Karpas-422 (cell line): ENCODE results near the gene CKAP2L. TPM values are rescaled to one million over a fixed set of nuclear protein-coding genes. Genes with fewer than 3 reads are reported as not detected.

Experiments
- DNase-seq: peaks from one replicate; pipeline ENCODE4 v3.0.0-alpha.2; 2015
- H2AFZ ChIP-seq: fragments of 200-600 bp; sonication (generic); 2 replicates; pipeline ENCODE4 v1.6.1; 2014; ENCODE audit warnings: antibody characterized with exemption, low read length, mixed read lengths
- H3K27ac ChIP-seq: fragments of 200-600 bp; sonication (generic); 2 replicates; pipeline ENCODE4 v1.5.1; 2014; ENCODE audit warnings: mild to moderate bottlenecking, low read length, moderate library complexity
- H3K27me3 ChIP-seq: fragments of 200-600 bp; sonication (generic); 2 replicates; pipeline ENCODE4 v1.6.1; 2014; ENCODE audit warnings: low read length, mixed read lengths
- H3K36me3 ChIP-seq: fragments of 200-600 bp; sonication (generic); 2 replicates; pipeline ENCODE4 v1.6.1; 2014; ENCODE audit warnings: low read length, mixed read lengths; ENCODE audit not compliant: insufficient read depth
- H3K4me1 ChIP-seq: fragments of 200-600 bp; sonication (generic); 2 replicates; pipeline ENCODE4 v1.6.1; 2014; ENCODE audit warnings: mild to moderate bottlenecking, low read length, mixed read lengths
- H3K4me2 ChIP-seq: fragments of 200-600 bp; sonication (generic); 2 replicates; pipeline ENCODE4 v1.6.1; 2014; ENCODE audit warnings: low read length, low read depth, mild to moderate bottlenecking; ENCODE audit not compliant: poor library complexity, severe bottlenecking
- H3K4me3 ChIP-seq: fragments of 200-600 bp; sonication (generic); 2 replicates; pipeline ENCODE4 v1.5.1; 2014; ENCODE audit warnings: mild to moderate bottlenecking, antibody characterized with exemption, low read length, mixed read lengths
- H3K79me2 ChIP-seq: fragments of 200-600 bp; sonication (generic); 2 replicates; pipeline ENCODE4 v1.6.1; 2014; ENCODE audit warnings: mild to moderate bottlenecking, low read length, mixed read lengths
- H3K9ac ChIP-seq: fragments of 200-600 bp; sonication (generic); 2 replicates; pipeline ENCODE4 v1.6.0; 2014; ENCODE audit warnings: low read length
- H3K9me2 ChIP-seq: fragments of 200-600 bp; sonication (generic), shearing (Covaris generic); replicated peaks from 2 replicates; pipeline ENCODE4 v1.6.0; 2014; ENCODE audit warnings: mild to moderate bottlenecking, low read length, moderate library complexity; ENCODE audit not compliant: insufficient read depth
- H3K9me3 ChIP-seq: fragments of 300-700, 200-600 bp; sonication (generic); 2 replicates; pipeline ENCODE4 v1.6.1; 2014; ENCODE audit warnings: low read length, mixed read lengths
- H4K20me1 ChIP-seq: fragments of 200-600 bp; sonication (generic); 2 replicates; pipeline ENCODE4 v1.6.1; 2014; ENCODE audit warnings: mild to moderate bottlenecking, antibody characterized with exemption, low read length, low read depth; ENCODE audit not compliant: insufficient read depth
- total RNA-seq: library from RNA; depleted of rRNA; stranded (reverse); fragments of >200 nt; shearing (Covaris generic); gene quantifications from 2 replicates; pipeline ENCODE4 v1.2.3, GENCODE V29; 2014; ENCODE audit warnings: low replicate concordance

Gene CKAP2L
- total RNA-seq, 1 experiment from 2014 or later, result 17.0 TPM

- H3K27me3 ChIP-seq, result no peaks in the 10 kb centered on the region
- no peaks in the 10 kb centered on the region for H3K9me3 ChIP-seq
- peak; percentile 59 for DNase-seq
- H3K9me2 ChIP-seq, result no peaks in the 10 kb centered on the region
- peaks cover 30% of the 10 kb centered on the region for H3K4me1 ChIP-seq
- peak overlapping the region; percentile 80 for H3K4me3 ChIP-seq
- no peaks in the 10 kb centered on the region for H4K20me1 ChIP-seq
- peak overlapping the region; percentile 67 for H2AFZ ChIP-seq
- peaks cover 5% of the 10 kb centered on the region; the same call in 1 of the 2 replicates for H3K36me3 ChIP-seq
- peak overlapping the region; percentile 64 for H3K27ac ChIP-seq
- H3K9ac ChIP-seq, result peak overlapping the region; percentile 74
- H3K4me2 ChIP-seq, result peak overlapping the region; percentile 77
- peaks cover 34% of the 10 kb centered on the region for H3K79me2 ChIP-seq
Measured at GRCh38 chr2:112765251-112765650, 842 bp upstream of the CKAP2L start.

- 0 out of 2 replicates have a peak overlapping the region, but pooled peaks have one; percentile 80 for H3K4me3 ChIP-seq
- no peak overlapping the region for H3K9ac ChIP-seq
- H3K36me3 ChIP-seq, result peaks cover 25% of the 10 kb centered on the region; the same call in 1 of the 2 replicates
- no peak for DNase-seq
- peaks cover 48% of the 10 kb centered on the region for H3K79me2 ChIP-seq
- H3K4me2 ChIP-seq, result peak overlapping the region; percentile 77
- no peaks in the 10 kb centered on the region for H3K27me3 ChIP-seq
- no peaks in the 10 kb centered on the region for H4K20me1 ChIP-seq
- no peak overlapping the region for H2AFZ ChIP-seq
- H3K27ac ChIP-seq, result no peak overlapping the region
- no peaks in the 10 kb centered on the region for H3K9me3 ChIP-seq
- peaks cover 26% of the 10 kb centered on the region for H3K4me1 ChIP-seq
- no peaks in the 10 kb centered on the region for H3K9me2 ChIP-seq
Measured at GRCh38 chr2:112762276-112762675, 2.1 kb downstream of the CKAP2L start.

- H3K27ac ChIP-seq, result no peak overlapping the region
- H4K20me1 ChIP-seq, result no peaks in the 10 kb centered on the region
- H3K9ac ChIP-seq, result no peak overlapping the region
- H3K79me2 ChIP-seq, result peaks cover 59% of the 10 kb centered on the region
- peaks cover 17% of the 10 kb centered on the region for H3K4me1 ChIP-seq
- H3K4me2 ChIP-seq, result no peak overlapping the region
- H2AFZ ChIP-seq, result no peak overlapping the region
- H3K36me3 ChIP-seq, result peaks cover 42% of the 10 kb centered on the region
- no peak for DNase-seq
- no peaks in the 10 kb centered on the region for H3K9me2 ChIP-seq
- no peak overlapping the region for H3K4me3 ChIP-seq
- H3K9me3 ChIP-seq, result no peaks in the 10 kb centered on the region
- H3K27me3 ChIP-seq, result no peaks in the 10 kb centered on the region
Measured at GRCh38 chr2:112760149-112760548, 4.3 kb downstream of the CKAP2L start.

- Histone ChIP-seq H3K4me3 (no peak overlapping the region), H3K9ac (no peak overlapping the region), H3K4me2 (no peak overlapping the region), H3K79me2 (peaks cover 67% of the 10 kb centered on the region), H3K27ac (no peak overlapping the region), H2AFZ (no peak overlapping the region), H3K4me1 (peaks cover 14% of the 10 kb centered on the region), H3K9me3 (no peaks in the 10 kb centered on the region), H3K36me3 (peaks cover 57% of the 10 kb centered on the region), H3K9me2 (no peaks in the 10 kb centered on the region), H4K20me1 (no peaks in the 10 kb centered on the region), H3K27me3 (no peaks in the 10 kb centered on the region)
- DNase-seq, result no peak
Measured at GRCh38 chr2:112758711-112759110, 5.7 kb downstream of the CKAP2L start.

GRCh38 chr2:112757265-112757664 lies 7.1 kb downstream of the CKAP2L start:
- Histone ChIP-seq H3K9me3 (no peaks in the 10 kb centered on the region), H2AFZ (no peak overlapping the region), H3K4me2 (no peak overlapping the region), H3K4me1 (peaks cover 3% of the 10 kb centered on the region; the same call in 1 of the 2 replicates), H4K20me1 (no peaks in the 10 kb centered on the region), H3K27me3 (no peaks in the 10 kb centered on the region), H3K36me3 (peaks cover 60% of the 10 kb centered on the region), H3K9me2 (no peaks in the 10 kb centered on the region), H3K4me3 (no peak overlapping the region), H3K9ac (no peak overlapping the region), H3K27ac (no peak overlapping the region), H3K79me2 (peaks cover 53% of the 10 kb centered on the region)
- no peak for DNase-seq

GRCh38 chr2:112756207-112756606 lies 8.2 kb downstream of the CKAP2L start:
- Histone ChIP-seq H4K20me1 (no peaks in the 10 kb centered on the region), H3K4me2 (no peak overlapping the region), H3K36me3 (peaks cover 65% of the 10 kb centered on the region), H3K9me3 (no peaks in the 10 kb centered on the region), H2AFZ (no peak overlapping the region), H3K4me3 (no peak overlapping the region), H3K27ac (no peak overlapping the region), H3K9ac (no peak overlapping the region), H3K27me3 (no peaks in the 10 kb centered on the region), H3K4me1 (no peaks in the 10 kb centered on the region), H3K79me2 (peaks cover 44% of the 10 kb centered on the region), H3K9me2 (no peaks in the 10 kb centered on the region)
- DNase-seq, result no peak

- no peaks in the 10 kb centered on the region for H3K4me1 ChIP-seq
- no peaks in the 10 kb centered on the region for H4K20me1 ChIP-seq
- peaks cover 41% of the 10 kb centered on the region for H3K79me2 ChIP-seq
- H3K9me3 ChIP-seq, result no peaks in the 10 kb centered on the region
- peaks cover 68% of the 10 kb centered on the region for H3K36me3 ChIP-seq
- no peak for DNase-seq
- no peak overlapping the region for H2AFZ ChIP-seq
- no peak overlapping the region for H3K27ac ChIP-seq
- H3K27me3 ChIP-seq, result no peaks in the 10 kb centered on the region
- no peaks in the 10 kb centered on the region for H3K9me2 ChIP-seq
- no peak overlapping the region for H3K4me3 ChIP-seq
- H3K9ac ChIP-seq, result no peak overlapping the region
- no peak overlapping the region for H3K4me2 ChIP-seq
Measured at GRCh38 chr2:112755444-112755843, 9.0 kb downstream of the CKAP2L start.

GRCh38 chr2:112754564-112754963 lies 9.8 kb downstream of the CKAP2L start:
- Histone ChIP-seq H3K4me3 (no peak overlapping the region), H3K9ac (no peak overlapping the region), H3K9me2 (no peaks in the 10 kb centered on the region), H2AFZ (no peak overlapping the region), H3K79me2 (peaks cover 44% of the 10 kb centered on the region), H3K27ac (no peak overlapping the region), H3K4me1 (peaks cover 8% of the 10 kb centered on the region), H3K9me3 (no peaks in the 10 kb centered on the region), H4K20me1 (no peaks in the 10 kb centered on the region), H3K36me3 (peaks cover 59% of the 10 kb centered on the region), H3K4me2 (no peak overlapping the region), H3K27me3 (no peaks in the 10 kb centered on the region)
- DNase-seq, result no peak

GRCh38 chr2:112752667-112753066 lies 11.7 kb downstream of the CKAP2L start:
- Histone ChIP-seq H3K36me3 (peaks cover 60% of the 10 kb centered on the region), H4K20me1 (no peaks in the 10 kb centered on the region), H3K9ac (no peak overlapping the region), H2AFZ (no peak overlapping the region), H3K9me2 (no peaks in the 10 kb centered on the region), H3K79me2 (peaks cover 53% of the 10 kb centered on the region), H3K27ac (no peak overlapping the region), H3K4me3 (no peak overlapping the region), H3K27me3 (no peaks in the 10 kb centered on the region), H3K4me1 (peaks cover 22% of the 10 kb centered on the region), H3K4me2 (no peak overlapping the region), H3K9me3 (no peaks in the 10 kb centered on the region)
- DNase-seq, result no peak
